Measurements from ENCODE around the gene MYO1A.

MYO1A gene

DNA sequence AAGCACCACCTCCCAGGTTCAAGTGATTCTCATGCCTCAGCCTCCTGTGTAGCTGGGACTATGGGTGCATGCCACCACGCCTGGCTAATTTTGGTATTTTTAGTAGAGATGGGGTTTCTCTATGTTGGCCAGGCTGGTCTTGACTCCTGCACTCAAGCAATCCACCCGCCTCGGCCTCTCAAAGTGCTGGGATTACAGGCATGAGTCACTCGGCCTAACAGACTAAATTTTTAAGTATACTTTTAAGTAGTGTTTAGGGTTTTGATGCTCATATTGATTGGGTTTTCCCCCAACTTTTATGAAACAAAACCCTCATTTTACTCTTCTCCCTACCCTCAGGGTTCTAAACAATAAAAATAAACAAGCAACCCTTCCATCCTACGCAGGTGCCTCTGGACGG lies 5.5 kb downstream of the MYO1A start:
- no peak for TF ChIP-seq CTCF (IDR thresholded peaks at IDR 0.05; ENCODE audit: borderline replicate concordance, insufficient read depth, low read depth, low read length)

GRCh38 chr12:57042695-57043094 lies 7.2 kb downstream of the MYO1A start:
- TF ChIP-seq CTCF (IDR thresholded peaks at IDR 0.05; ENCODE audit: borderline replicate concordance, insufficient read depth, low read depth, low read length) = no peak

More for the DNA sequence above, 5.5 kb downstream of the MYO1A start:
- no peak overlapping the region for H3K4me3 ChIP-seq (ENCODE audit: low read depth, low read length)

DNA sequence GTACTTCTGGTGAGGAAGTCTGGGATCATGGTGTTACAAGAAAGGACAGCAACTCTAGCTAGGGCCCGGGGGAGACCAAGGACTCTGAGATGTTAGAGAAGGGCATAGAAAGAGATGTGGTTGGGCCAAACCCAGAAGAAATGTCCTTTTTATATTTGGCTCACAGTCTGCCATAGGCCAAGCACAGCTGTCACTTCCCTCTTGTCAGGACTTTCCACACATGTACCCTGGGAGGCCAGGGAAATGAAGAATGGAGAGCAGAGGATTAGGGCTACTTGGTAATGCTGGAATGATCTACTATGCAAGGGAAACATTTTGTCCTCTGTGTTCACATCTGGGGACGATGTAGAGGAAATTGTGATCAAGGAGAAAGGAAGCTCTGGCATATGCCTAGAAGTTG lies 9.2 kb downstream of the MYO1A start:
- no peak for TF ChIP-seq CTCF (IDR thresholded peaks at IDR 0.05; ENCODE audit: borderline replicate concordance, insufficient read depth, low read depth, low read length)
- no peak overlapping the region for H3K4me3 ChIP-seq (ENCODE audit: low read depth, low read length)

More at GRCh38 chr12:57042695-57043094, 7.2 kb downstream of the MYO1A start:
- H3K4me3 ChIP-seq (ENCODE audit: low read depth, low read length) = no peak overlapping the region

DNA sequence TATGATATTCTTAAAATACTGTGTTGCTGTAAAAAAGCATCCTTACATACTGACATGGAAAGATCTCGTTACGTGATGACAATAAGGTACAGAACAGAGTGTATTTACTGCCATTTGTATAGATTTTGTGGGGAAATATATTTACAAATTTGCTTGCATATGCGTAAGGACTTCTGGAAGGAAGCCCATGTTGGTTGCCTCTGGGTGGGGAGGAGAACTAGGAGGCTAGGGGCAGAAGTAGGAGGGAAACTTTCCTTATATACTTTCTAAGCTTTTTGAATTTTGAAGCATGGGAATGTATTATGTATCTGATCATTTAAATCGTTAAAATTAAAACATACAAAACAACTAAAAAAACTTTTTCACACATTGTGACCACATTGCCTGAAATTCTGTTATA lies 9.7 kb downstream of the MYO1A start:
- TF ChIP-seq CTCF (IDR thresholded peaks at IDR 0.05; ENCODE audit: borderline replicate concordance, insufficient read depth, low read depth, low read length) = no peak
- H3K4me3 ChIP-seq (ENCODE audit: low read depth, low read length) = no peak overlapping the region

DNA sequence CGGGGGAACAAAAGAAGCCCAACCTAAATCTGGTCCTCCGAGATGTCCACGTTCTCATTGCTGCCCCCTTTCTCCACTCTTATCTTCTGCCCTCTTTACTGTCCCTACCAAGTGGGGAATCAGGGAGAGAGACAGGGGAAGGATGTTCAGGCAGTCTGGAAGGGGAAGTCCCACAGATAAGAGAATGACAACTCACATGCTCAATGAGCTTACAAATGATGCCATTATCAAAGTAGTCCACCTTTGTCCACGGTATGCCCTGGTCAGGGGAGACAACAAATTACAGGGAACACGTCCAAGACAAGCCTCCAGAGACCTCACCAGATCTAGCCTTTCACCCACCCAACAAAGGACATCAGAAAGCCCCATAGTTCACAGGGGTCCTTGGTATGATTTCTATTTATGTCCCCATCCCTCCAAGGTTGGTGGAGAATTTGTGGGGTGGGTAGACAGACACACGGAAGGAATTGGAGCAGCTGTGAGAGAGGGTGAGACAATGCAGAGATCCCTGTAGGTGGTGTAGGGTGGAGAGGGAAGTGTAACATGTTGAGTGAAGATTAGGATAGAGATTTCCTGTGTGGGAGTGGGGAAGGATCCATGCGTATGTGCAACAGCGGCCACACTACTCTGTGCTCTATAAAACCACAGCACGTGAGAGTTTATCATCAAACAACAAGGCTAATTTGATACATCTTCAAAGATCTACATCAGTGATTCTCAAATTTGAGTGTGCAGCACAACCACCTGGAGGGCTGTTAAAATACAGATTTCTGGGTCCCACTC lies 10.7 kb downstream of the MYO1A start:
- H3K4me3 ChIP-seq (ENCODE audit: low read depth, low read length) = no peak overlapping the region
- TF ChIP-seq CTCF (IDR thresholded peaks at IDR 0.05; ENCODE audit: borderline replicate concordance, insufficient read depth, low read depth, low read length) = no peak

GRCh38 chr12:57037264-57037663 lies 12.7 kb downstream of the MYO1A start:
- no peak for TF ChIP-seq CTCF (IDR thresholded peaks at IDR 0.05; ENCODE audit: borderline replicate concordance, insufficient read depth, low read depth, low read length)
- H3K4me3 ChIP-seq (ENCODE audit: low read depth, low read length) = no peak overlapping the region

GRCh38 chr12:57033431-57033830 lies 16.5 kb downstream of the MYO1A start:
- H3K4me3 ChIP-seq (ENCODE audit: low read depth, low read length) = no peak overlapping the region
- no peak for TF ChIP-seq CTCF (IDR thresholded peaks at IDR 0.05; ENCODE audit: borderline replicate concordance, insufficient read depth, low read depth, low read length)
